ENCODE measurements around the gene MAML2.

The MAML2 gene

DNA sequence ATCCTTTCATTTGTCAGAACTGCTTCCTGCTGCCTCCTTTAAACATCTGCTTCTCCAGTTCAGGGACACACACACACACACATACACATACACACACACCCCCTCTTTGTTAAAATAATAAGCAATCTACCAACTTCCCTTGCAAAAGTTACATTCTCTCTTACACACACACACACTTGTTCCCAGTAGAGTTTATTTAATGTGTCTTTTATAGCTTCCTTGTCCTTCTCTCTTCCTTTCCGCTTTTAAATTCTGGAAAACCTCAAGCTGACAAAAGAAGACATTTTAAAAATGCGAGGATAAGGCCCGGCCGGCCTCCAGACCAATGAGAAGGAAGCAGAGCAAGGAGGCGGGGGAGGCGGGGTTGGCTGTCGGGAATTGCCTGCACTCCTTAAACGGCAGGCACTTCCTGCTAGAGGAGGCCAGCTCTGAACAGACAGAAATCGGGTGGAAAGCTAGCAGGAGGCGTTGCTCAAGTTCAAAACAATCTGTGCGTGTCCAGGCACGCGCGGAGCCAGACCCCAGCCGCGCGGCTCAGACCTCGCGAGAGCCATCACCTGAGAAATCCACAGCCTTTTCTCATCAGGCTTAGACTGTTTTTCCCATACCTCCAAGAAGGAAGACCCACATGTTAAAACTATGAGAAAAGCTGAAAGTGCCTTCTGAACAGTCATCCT, 99.9 kb downstream of the MAML2 start:
- Histone ChIP-seq H3K27ac (ENCODE audit: low read depth, low read length) (peak overlapping the region; percentile 88), H2AK5ac (ENCODE audit: low read length) (no peak overlapping the region), H3K23ac (ENCODE audit: low read length) (no peak overlapping the region), H2BK15ac (replicated peaks; ENCODE audit: low read depth) (no peak overlapping the region), H3K4me2 (ENCODE audit: low read length) (peak overlapping the region; percentile 66), H3K79me1 (ENCODE audit: low read length) (no peaks in the 10 kb centered on the region), H3K36me3 (ENCODE audit: control insufficient read depth, insufficient read depth, low read length) (no peaks in the 10 kb centered on the region), H3K4me1 (ENCODE audit: control insufficient read depth, low read depth, low read length) (no peaks in the 10 kb centered on the region), H2BK120ac (ENCODE audit: low read depth, low read length) (no peak overlapping the region), H3K18ac (ENCODE audit: low read length) (peak overlapping the region; percentile 95), H3K56ac (ENCODE audit: low read length) (peak overlapping the region; percentile 81), H3K79me2 (ENCODE audit: control insufficient read depth, insufficient read depth, low read length) (no peaks in the 10 kb centered on the region), H3K9ac (ENCODE audit: low read length) (peak overlapping the region; percentile 81), H4K5ac (ENCODE audit: low read length) (peak overlapping the region; percentile 78), H4K8ac (ENCODE audit: low read depth, low read length) (no peak overlapping the region), H3K4me3 (ENCODE audit: low read length) (peak overlapping the region; percentile 37), H2BK5ac (ENCODE audit: low read length) (peak overlapping the region; percentile 85), H3K4ac (ENCODE audit: low read depth, low read length) (peak overlapping the region; percentile 73), H3K27me3 (ENCODE audit: insufficient read depth, low read length, poor library complexity) (no peaks in the 10 kb centered on the region)
- DNase-seq = peak; percentile 96
- WGBS (ENCODE audit: extremely low coverage, insufficient coverage, low lambda C conversion rate) = no CpG with 5 or more reads among the region's 19 CpGs

DNA sequence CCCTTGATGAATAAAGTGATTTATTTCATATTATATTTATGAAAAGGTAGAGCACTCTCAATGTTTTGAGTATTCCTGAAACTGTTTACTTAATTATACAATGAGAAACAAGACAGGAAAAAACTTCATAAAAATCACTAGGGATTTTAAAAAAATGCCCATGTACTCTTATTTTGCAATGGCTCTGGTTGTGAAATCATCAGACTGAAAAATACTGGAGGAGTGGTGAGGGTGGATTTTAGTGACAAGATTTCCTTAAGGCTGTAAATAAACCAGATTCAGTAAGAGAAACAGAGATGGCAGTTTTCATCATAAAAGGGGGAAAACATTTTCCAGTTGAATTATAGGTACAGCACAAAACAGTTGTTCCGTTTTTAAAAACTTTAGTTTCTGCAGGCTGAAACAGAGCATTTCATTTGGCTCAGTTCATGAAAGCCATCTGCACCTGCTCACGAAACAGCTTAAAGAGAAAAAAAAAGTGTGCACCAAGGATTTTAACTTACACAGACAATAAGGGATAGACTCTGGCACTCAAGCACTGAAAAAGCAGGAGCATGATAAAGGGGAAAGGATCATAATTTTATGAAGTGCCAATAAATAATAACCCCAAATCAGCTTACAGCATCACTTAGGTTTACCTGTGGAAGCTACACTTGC, 100.7 kb downstream of the MAML2 start:
- peak overlapping the region; percentile 78 for H4K5ac ChIP-seq (ENCODE audit: low read length)
- peaks cover 2% of the 10 kb centered on the region for H3K4me1 ChIP-seq (ENCODE audit: control insufficient read depth, low read depth, low read length)
- no peak overlapping the region for H2AK5ac ChIP-seq (ENCODE audit: low read length)
- no peak overlapping the region for H3K4ac ChIP-seq (ENCODE audit: low read depth, low read length)
- no peaks in the 10 kb centered on the region for H3K27me3 ChIP-seq (ENCODE audit: insufficient read depth, low read length, poor library complexity)
- DNase-seq = no peak
- H3K36me3 ChIP-seq (ENCODE audit: control insufficient read depth, insufficient read depth, low read length) = no peaks in the 10 kb centered on the region
- no peak overlapping the region for H3K27ac ChIP-seq (ENCODE audit: low read depth, low read length)
- H3K18ac ChIP-seq (ENCODE audit: low read length) = no peak overlapping the region
- no peak overlapping the region for H4K8ac ChIP-seq (ENCODE audit: low read depth, low read length)
- H2BK120ac ChIP-seq (ENCODE audit: low read depth, low read length) = no peak overlapping the region
- H2BK15ac ChIP-seq (replicated peaks; ENCODE audit: low read depth) = peak overlapping the region; percentile 74
- no peak overlapping the region for H3K23ac ChIP-seq (ENCODE audit: low read length)
- H3K4me2 ChIP-seq (ENCODE audit: low read length) = no peak overlapping the region
- H3K79me2 ChIP-seq (ENCODE audit: control insufficient read depth, insufficient read depth, low read length) = no peaks in the 10 kb centered on the region
- WGBS (ENCODE audit: extremely low coverage, insufficient coverage, low lambda C conversion rate) = no CpG with 5 or more reads among the region's 2 CpGs
- no peak overlapping the region for H3K9ac ChIP-seq (ENCODE audit: low read length)
- H3K4me3 ChIP-seq (ENCODE audit: low read length) = no peak overlapping the region
- H2BK5ac ChIP-seq (ENCODE audit: low read length) = no peak overlapping the region
- H3K79me1 ChIP-seq (ENCODE audit: low read length) = no peaks in the 10 kb centered on the region
- no peak overlapping the region for H3K56ac ChIP-seq (ENCODE audit: low read length)

DNA sequence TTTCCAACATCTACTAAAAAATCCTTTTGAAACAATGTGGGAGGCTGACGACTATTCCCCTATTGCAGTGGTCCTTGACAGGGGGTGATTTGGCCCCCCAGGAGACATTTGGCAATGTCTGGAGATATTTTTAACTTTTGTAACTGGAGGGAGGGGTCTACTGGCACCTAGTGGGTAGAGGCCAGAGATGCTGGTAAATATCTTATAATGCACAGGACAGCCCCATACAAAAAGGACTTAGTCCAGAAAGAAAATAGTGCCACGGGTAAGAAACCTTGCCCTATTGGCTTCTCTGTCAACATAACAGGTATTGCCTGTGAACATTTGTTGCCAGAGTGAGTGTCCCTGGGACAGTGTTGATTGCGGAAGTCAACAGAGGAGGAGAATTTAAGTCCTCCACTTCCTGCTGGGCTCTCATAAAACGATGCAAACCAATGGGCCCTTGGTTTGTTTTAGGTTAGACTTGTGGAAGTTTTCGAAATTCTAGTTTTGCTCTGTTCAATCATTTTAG, 101.6 kb downstream of the MAML2 start:
- no peak overlapping the region for H3K18ac ChIP-seq (ENCODE audit: low read length)
- H2BK120ac ChIP-seq (ENCODE audit: low read depth, low read length) = peak overlapping the region; percentile 78
- H3K23ac ChIP-seq (ENCODE audit: low read length) = no peak overlapping the region
- no peak overlapping the region for H3K27ac ChIP-seq (ENCODE audit: low read depth, low read length)
- H3K4me3 ChIP-seq (ENCODE audit: low read length) = no peak overlapping the region
- no peak overlapping the region for H4K8ac ChIP-seq (ENCODE audit: low read depth, low read length)
- WGBS (ENCODE audit: extremely low coverage, insufficient coverage, low lambda C conversion rate) = no CpG with 5 or more reads among the region's 5 CpGs
- no peak overlapping the region for H2BK5ac ChIP-seq (ENCODE audit: low read length)
- H3K4me2 ChIP-seq (ENCODE audit: low read length) = no peak overlapping the region
- H4K5ac ChIP-seq (ENCODE audit: low read length) = no peak overlapping the region
- no peak overlapping the region for H3K56ac ChIP-seq (ENCODE audit: low read length)
- no peak overlapping the region for H3K4ac ChIP-seq (ENCODE audit: low read depth, low read length)
- peak; percentile 67 for DNase-seq
- no peaks in the 10 kb centered on the region for H3K36me3 ChIP-seq (ENCODE audit: control insufficient read depth, insufficient read depth, low read length)
- H3K4me1 ChIP-seq (ENCODE audit: control insufficient read depth, low read depth, low read length) = peaks cover 6% of the 10 kb centered on the region
- H3K79me1 ChIP-seq (ENCODE audit: low read length) = no peaks in the 10 kb centered on the region
- H3K27me3 ChIP-seq (ENCODE audit: insufficient read depth, low read length, poor library complexity) = no peaks in the 10 kb centered on the region
- no peaks in the 10 kb centered on the region for H3K79me2 ChIP-seq (ENCODE audit: control insufficient read depth, insufficient read depth, low read length)
- H3K9ac ChIP-seq (ENCODE audit: low read length) = no peak overlapping the region
- H2BK15ac ChIP-seq (replicated peaks; ENCODE audit: low read depth) = no peak overlapping the region
- H2AK5ac ChIP-seq (ENCODE audit: low read length) = no peak overlapping the region

DNA sequence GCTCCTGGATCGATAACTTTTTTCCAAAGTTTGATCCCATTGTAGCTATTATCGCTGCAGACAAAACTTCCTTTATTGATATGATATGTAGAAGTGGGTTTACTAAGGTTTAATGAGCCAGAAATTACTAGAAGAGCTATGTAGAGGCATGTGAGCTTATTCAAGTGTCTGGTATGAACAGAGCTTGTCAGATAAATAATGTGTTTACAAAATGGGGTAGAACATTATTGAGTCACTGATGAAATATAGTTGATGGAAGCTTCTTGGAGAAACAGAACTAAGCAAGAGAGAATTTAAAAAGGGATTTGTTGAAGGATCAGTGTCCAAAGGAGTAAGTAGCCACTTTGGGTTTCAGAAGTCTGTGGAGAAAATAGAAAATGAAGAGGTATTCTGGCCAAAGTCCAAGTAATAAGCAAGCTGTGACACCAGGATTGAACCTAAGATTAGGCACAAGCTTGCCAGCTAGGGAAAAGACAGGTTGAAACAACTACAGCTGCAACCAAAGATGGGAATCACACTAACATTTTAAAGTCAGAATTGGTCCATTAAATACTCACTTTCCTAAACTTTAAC, 104.3 kb downstream of the MAML2 start:
- H4K5ac ChIP-seq (ENCODE audit: low read length) = no peak overlapping the region
- H3K79me2 ChIP-seq (ENCODE audit: control insufficient read depth, insufficient read depth, low read length) = no peaks in the 10 kb centered on the region
- no peak overlapping the region for H3K56ac ChIP-seq (ENCODE audit: low read length)
- H3K23ac ChIP-seq (ENCODE audit: low read length) = no peak overlapping the region
- no peak overlapping the region for H3K18ac ChIP-seq (ENCODE audit: low read length)
- no peak overlapping the region for H2AK5ac ChIP-seq (ENCODE audit: low read length)
- H3K36me3 ChIP-seq (ENCODE audit: control insufficient read depth, insufficient read depth, low read length) = no peaks in the 10 kb centered on the region
- no peak for DNase-seq
- H3K9ac ChIP-seq (ENCODE audit: low read length) = no peak overlapping the region
- no CpG with 5 or more reads among the region's 2 CpGs for WGBS (ENCODE audit: extremely low coverage, insufficient coverage, low lambda C conversion rate)
- H3K4me1 ChIP-seq (ENCODE audit: control insufficient read depth, low read depth, low read length) = peaks cover 6% of the 10 kb centered on the region
- no peak overlapping the region for H3K4ac ChIP-seq (ENCODE audit: low read depth, low read length)
- no peaks in the 10 kb centered on the region for H3K27me3 ChIP-seq (ENCODE audit: insufficient read depth, low read length, poor library complexity)
- H4K8ac ChIP-seq (ENCODE audit: low read depth, low read length) = no peak overlapping the region
- no peak overlapping the region for H2BK15ac ChIP-seq (replicated peaks; ENCODE audit: low read depth)
- no peak overlapping the region for H2BK120ac ChIP-seq (ENCODE audit: low read depth, low read length)
- H3K4me3 ChIP-seq (ENCODE audit: low read length) = no peak overlapping the region
- no peaks in the 10 kb centered on the region for H3K79me1 ChIP-seq (ENCODE audit: low read length)
- H3K27ac ChIP-seq (ENCODE audit: low read depth, low read length) = no peak overlapping the region
- no peak overlapping the region for H2BK5ac ChIP-seq (ENCODE audit: low read length)
- no peak overlapping the region for H3K4me2 ChIP-seq (ENCODE audit: low read length)

DNA sequence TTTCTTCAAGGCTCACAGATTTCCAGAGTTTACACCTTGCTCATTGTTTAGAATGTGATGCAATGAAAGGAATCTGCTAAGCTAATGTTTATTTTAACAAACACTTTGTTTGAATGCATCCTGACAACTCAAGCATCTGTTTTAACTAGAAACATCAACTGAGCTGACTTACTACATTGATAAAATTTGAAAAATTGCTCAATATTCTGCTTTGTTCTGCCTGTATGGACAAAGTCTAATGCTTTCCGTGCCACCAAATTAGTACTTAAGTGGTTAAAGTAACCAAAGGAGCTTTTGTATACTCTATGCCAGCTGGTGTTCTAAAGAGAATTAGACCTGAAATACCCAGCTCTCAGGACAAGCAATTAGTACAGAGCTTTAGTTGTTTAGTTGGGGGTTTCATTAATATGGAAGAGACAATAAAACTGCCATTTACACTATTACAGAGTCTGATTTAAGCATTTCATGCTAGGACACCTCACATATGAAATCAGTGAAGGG, 105.2 kb downstream of the MAML2 start:
- Histone ChIP-seq H3K18ac (ENCODE audit: low read length) (no peak overlapping the region), H3K4me1 (ENCODE audit: control insufficient read depth, low read depth, low read length) (peaks cover 6% of the 10 kb centered on the region), H2BK120ac (ENCODE audit: low read depth, low read length) (no peak overlapping the region), H2AK5ac (ENCODE audit: low read length) (no peak overlapping the region), H3K79me1 (ENCODE audit: low read length) (no peaks in the 10 kb centered on the region), H2BK15ac (replicated peaks; ENCODE audit: low read depth) (no peak overlapping the region), H3K23ac (ENCODE audit: low read length) (no peak overlapping the region), H3K4ac (ENCODE audit: low read depth, low read length) (no peak overlapping the region), H4K8ac (ENCODE audit: low read depth, low read length) (no peak overlapping the region), H3K4me3 (ENCODE audit: low read length) (no peak overlapping the region), H3K79me2 (ENCODE audit: control insufficient read depth, insufficient read depth, low read length) (no peaks in the 10 kb centered on the region), H3K36me3 (ENCODE audit: control insufficient read depth, insufficient read depth, low read length) (no peaks in the 10 kb centered on the region), H3K9ac (ENCODE audit: low read length) (no peak overlapping the region), H2BK5ac (ENCODE audit: low read length) (no peak overlapping the region), H3K4me2 (ENCODE audit: low read length) (no peak overlapping the region), H3K27me3 (ENCODE audit: insufficient read depth, low read length, poor library complexity) (no peaks in the 10 kb centered on the region), H3K27ac (ENCODE audit: low read depth, low read length) (no peak overlapping the region), H4K5ac (ENCODE audit: low read length) (no peak overlapping the region), H3K56ac (ENCODE audit: low read length) (no peak overlapping the region)
- no CpG with 5 or more reads among the region's 1 CpG for WGBS (ENCODE audit: extremely low coverage, insufficient coverage, low lambda C conversion rate)
- peak; percentile 39 for DNase-seq
